GM21367 (cell line): ENCODE data around the gene MAPK13.

Source experiments
- ATAC-seq: cut with Tn5 transposase; IDR thresholded peaks from one replicate; pipeline ENCODE4 v1.9.1; 2021; ENCODE audit not compliant: unreplicated experiment

MAPK13 gene

DNA sequence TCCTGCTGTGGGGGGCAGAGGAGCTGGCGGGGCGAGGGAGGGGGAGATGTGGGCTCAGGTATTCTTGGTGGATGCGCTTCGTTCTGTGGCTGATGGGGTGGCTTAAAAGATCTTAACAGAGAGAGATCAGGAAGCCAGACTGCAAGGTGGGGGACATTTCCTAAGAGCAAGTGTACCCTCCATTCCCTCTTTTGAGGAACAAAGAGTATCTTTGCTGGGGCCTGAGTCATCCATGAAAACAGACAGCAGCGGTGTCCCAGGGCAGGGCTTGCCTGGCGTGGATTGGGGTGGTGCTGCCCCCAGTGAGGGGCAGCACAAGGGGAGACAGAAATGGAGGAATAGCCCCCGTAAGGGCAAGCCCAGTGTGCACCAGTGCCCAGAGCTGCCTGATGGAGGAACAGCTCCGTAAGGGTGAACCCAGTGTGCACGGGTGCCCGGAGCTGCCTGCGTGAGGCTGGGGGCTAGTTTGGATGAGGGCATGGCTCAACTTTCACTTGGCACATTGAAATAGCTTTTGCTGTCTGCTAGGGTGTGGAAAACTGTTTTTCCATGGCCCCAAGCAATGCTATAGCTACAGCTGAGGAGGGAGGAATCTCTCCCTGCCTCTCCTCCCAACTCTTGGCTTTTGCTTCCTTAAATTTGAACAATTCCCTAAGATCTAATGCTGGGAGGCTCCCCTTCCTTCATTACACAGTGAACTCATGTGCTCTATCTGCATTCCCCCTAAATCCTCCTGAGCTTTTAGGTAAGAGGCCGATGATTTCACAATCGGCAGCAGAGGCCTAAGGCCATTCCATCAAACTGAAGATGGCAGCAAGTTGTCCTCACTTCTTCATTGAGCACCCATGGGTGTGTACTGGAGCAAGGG, 12.9 kb downstream of the MAPK13 start:
- ATAC-seq, result no peak

DNA sequence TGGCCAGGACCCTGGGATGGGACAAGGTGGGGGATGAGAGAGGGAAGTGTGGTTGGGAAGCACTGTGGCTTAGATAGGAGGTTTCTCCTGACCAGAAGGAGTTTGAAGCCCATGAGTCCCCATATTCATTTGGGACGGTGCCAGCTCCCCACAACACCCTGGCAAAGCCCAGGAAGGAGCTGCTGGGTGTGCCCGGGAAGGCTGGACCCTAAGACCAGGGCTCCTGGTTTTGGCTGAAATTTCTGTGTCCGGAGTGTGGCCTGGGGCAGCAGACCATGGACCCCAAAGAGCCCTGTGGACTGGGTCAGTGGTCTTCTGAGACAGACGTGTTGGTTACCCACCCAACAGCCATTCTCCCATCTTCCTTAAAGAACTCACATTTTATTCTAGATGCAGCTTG, 15.2 kb downstream of the MAPK13 start:
- ATAC-seq, result no peak

DNA sequence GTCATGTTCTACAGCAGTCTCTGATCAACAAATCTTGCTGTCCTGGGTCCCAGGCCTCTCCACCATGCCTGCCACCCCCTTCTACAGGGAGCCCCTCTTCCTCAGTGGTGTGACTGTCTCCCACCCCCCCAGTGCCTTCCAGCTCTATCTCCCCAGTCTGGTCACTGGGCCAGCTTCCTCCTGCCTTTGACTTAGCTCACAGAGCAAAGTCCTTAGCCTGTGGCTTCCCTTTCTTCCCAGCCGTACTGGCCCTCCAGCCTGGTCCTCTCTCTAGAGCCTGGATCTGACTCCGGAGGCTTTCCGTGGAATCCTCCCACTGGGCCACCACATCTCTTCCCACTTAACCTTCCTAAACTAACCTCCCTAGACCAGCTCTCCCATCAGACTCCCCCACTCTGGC, 17.0 kb downstream of the MAPK13 start:
- ATAC-seq, result no peak

DNA sequence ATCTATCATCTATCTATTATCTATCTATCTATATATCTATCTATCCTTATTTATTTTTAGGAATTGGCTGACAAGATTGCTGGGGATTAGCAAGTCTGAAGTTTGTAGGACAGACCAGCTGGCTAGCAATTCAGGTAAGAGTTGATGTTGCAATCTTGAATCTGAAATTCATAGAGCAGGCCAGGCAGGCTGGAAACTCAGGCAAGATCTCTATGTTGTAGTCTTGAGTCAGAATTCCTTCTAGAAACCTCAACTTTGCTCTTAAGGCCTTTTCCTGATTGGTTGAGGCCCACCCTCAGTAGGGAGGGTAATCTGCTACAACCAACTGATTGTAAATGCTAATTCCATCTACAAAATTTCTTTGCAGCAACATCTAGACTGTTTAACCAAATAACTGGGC, 19.2 kb downstream of the MAPK13 start:
- ATAC-seq, result no peak

DNA sequence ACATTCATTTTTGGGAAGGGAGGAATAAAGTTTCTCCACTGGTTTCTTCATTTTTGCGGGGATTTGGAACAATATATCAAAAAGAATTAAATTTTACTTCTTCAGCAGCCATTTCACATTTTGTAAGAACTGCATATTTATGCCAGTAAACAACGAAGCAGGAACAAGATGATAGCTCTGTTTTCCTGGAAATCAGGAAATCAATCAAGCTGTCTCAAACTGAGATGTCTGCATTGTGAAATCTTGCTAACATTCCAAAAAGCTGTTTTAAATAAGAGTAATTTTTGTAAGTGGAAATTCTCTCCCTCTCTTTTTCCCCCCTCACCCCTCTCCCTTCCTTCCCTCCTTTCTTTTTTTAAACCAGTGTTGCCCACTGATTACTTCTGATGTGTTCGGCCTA, 20.0 kb downstream of the MAPK13 start:
- ATAC-seq, result no peak

DNA sequence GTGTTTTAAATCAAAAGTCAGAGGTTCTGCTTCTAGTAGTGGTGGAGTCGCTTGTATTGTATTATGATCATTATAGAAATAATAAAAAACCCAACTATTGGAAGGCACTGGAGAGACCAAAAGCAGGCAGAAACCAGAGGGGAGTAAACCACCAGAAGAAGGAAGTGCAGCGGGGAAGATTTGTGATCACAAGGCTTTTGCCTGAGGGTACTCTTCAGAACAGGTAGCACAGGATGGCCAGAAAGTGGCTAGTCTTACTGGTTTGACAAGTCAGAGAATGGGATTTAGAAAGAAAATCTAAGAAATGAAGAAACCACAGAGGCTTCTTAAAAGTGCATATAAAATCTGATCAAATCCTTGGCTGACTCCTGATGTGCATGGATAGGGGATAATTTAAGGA, 24.0 kb downstream of the MAPK13 start:
- ATAC-seq, result no peak

DNA sequence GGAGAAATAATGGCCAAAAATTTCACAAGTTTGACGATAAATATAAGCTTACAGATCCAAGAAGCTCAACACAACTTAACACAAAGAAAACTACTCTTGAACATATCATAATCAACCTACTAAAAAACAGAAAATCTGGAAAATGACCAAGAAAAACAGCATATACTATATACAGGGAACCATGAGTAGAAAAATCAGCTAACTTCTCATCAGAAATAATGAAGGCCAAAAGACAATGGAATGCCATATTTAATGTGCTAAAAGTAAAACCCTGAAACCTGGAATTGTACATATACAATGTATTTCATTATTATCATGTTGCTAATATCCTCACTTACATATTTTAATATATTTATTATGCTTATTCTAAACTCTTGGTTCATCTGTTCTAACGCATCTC, 25.3 kb downstream of the MAPK13 start:
- no peak for ATAC-seq

DNA sequence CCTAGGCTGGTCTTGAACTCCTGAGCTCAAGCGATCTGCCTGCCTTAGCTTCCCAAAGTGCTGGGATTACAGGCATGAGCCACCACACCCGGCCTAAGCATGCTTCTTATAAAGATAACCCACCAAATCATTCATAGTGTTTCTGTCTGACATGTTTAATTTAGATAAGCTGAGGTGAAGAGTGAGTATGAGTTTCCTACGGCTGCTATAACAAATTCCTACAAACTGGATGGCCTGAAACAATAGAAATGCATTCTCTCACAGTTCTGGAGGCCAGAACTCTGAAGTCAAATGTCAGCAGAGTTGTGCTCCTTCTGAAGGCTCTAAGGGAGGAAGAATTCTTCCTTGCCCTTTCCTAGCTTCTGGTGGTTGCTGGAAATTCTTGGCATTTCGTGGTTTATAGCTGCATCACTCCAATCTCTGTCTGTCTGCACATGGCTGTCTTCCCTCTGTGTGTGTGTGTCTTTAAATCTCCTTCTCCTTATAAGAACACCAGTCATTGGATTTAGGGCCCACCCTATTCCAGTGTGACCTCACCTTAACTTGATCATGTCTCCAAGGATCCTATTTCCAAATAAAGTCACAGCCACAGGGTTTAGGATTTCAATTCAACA, 29.9 kb downstream of the MAPK13 start:
- no peak for ATAC-seq

DNA sequence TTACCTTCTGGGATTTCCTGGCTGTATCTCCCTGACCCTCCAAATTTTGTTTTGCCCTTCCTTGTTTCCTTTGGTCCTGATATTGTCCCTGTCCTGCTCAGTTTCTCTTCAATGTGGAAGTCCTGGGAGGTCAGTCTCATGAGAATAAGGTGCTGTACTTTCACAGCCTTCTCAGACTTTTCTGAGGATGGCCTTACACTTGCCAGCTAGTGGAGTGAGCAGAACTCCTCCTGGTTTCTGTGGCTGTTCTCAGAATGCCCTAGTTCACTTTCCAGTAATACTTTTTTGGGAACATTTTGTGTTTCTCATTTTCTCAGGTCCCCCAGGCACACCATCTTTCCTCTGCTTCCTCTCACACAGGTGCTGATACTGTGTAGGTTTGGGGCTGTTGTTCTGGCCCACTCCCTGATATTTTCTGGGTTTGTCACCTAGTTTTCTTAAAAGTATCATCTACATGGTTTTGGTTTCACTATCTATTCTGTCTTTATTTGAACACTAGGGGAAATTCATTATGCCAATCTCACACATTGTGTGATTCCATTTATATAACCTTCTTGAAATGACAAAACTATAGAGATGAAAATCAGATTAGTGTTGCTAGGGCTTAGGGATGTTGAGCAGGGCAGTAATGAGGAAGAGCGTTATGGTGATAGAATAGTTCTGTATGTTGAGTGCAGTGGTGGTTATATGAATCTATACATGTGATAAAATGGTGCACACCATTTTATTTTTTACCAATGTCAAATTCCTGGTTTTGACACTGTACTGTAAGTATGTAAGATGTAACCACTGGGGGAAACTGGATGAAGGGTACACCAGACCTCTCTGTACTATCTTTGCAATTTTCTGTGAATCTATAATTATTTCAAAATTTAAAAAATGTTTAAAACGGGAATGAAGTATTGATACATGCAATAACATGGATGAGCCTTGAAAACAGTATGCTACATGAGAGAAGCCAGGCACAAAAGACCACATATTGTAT, 39.0 kb downstream of the MAPK13 start:
- no peak for ATAC-seq

DNA sequence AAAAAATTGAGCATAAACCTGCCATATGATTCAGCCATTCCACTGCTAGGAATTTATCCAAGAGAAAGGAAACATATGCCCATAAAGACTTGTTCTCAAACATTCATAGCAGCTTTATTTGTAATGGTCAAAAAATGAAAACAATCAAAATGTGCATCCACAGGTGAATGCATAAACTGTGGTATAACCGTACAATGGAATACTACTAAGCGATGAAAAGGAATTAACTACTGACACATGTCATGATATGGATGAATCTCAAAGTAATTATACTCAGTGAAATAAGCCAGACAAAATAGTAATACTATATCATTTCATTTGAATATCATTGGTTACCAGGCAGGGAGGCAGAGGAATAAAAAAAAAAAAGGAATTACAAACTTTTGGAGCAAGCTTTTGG, 40.4 kb downstream of the MAPK13 start:
- no peak for ATAC-seq

DNA sequence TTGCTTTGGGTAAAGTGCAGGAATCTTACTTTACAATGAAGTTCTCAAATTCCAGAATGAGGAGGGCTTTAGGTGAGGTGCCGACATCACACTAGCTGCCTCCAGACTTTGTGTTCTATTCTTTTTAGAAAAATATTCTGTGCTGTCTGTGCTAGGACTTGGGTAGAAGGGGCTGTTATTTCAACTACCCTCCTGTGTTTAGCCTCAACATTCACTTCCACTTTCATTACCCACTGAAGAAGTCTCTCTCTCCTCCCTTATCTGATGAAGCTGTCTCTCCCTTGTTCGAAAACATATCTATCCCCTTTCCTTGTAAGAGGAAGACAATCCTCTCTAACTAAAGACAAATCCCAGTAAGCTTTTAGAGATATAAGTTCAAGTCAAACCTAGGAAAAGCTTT, 41.3 kb downstream of the MAPK13 start:
- no peak for ATAC-seq

DNA sequence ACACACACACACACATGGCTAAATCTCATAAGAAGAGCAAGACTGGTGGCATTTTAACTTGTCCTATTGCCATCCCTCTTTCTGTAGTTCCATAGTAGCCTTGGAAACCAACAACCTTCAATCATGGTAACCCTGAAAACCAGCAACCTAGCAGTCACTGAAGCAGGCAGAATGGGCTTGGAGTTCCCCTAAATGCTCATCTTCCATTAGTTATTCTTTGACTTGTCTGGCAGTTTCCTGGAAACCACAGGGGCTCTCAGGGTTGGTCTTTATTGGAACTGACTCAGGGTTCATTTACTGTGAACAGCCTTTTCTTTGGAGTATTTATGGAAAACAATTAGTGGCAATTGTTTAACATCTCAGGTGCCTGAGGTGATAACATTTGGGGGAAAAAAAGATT, 46.9 kb downstream of the MAPK13 start:
- no peak for ATAC-seq

DNA sequence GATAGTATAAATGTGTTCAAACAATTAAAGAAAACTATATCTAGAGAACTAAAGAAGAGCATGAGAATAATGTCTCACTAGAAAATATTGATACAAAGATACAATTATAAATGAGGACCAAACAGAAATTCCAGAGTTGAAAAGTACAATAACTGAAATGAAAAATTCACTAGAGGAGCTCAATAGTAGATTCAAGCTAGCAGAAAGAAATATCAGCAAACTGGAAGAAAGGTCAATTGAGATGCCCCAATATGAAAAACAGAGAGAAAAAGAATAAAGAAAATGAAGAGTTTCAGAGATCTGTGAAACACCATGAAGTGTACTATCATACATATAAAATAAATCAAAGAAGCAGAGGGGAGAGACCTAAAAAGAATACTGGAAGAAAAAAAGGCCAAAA, 48.2 kb downstream of the MAPK13 start:
- no peak for ATAC-seq

DNA sequence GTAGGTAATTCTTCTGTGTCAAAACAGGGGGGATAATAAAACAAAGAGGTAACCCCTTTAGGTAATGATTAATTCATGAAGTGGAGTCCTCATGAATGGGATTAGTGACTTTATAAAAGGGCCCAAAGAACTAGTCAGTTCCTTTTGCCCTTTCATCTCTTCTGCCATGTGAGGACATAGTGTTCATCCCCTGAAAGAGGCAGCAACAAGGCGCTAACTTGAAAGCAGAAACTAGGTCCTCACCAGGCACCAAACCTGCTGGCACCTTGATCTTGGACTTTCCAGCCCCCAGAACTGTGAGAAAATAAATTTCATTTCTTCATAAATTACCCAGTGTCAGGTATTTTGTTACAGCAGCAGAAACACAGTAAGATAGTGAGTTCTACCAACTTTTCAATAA, 49.8 kb downstream of the MAPK13 start:
- ATAC-seq, result no peak

DNA sequence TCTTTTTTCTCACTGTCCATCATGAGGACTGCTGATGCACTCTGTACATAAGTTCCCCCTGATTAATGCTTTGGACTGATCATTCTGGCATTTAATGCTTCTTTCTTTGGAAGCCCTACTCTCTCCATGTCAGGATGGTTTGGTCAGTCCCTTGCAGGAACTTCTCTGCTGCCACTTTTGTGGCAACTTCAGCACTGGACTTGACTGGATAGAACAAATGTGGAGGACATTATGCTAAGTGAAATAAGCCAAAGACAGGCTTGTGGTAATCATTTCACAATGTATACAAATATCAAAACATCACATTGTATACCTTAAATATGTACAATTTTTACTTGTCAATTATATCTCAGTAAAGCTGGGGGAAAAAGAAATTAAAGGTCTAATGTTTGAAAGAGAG, 54.0 kb downstream of the MAPK13 start:
- no peak for ATAC-seq

DNA sequence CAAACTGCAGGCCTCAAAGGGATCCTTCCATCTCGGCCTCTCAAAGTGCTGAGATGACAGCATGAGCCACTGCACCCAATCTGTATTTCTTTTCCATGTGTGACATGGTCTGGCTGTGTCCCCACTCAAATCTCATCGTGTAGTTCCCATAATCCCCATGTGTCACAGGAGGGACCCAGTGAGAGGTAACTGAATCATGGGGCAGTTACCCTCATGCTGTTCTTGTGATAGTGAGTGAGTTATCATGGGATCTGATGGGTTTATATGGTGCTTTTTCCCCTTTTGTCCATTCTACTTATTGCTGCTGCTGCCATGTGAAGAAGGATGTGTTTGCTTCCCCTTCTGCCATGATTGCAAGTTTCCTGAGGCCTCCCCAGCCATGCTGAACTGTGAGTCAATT, 55.9 kb downstream of the MAPK13 start:
- no peak for ATAC-seq

DNA sequence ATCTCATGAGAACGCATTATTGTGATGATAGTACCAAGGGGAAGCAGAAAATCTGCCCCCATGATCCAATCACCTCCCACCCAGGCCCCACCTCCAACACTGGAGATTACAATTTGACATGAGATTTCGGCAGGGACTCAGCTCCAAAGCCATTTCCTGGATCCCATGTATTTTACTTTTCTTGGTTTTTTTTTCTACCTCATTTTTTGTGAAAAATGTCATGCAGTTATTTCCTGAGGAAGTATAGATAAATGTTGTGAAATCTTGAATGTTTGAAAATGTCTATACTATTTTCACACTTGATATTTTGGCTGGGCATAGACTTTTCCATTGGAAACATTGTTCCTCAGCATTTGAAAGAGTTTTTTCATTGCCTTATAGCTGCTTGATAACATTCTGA, 57.1 kb downstream of the MAPK13 start:
- no peak for ATAC-seq
